NCI-H2196 treated with DMSO at 0.1 percent for 48 hours (cell line): ENCODE data around the gene WDR5.

Experiments
- DNase-seq: peaks from one replicate; lab custom pipeline; 2025; ENCODE audit not compliant: unreplicated experiment; lab: John Stamatoyannopoulos, UW

WDR5 gene

GRCh38 chr9:134131471-134132207 lies 4.2 kb upstream of the WDR5 start:
- DNase-seq, result no peak

GRCh38 chr9:134132208-134132870 lies 3.5 kb upstream of the WDR5 start:
- no peak for DNase-seq

- DNase-seq, result no peak
Measured at GRCh38 chr9:134134949-134135342, 936 bp upstream of the WDR5 start.

DNA sequence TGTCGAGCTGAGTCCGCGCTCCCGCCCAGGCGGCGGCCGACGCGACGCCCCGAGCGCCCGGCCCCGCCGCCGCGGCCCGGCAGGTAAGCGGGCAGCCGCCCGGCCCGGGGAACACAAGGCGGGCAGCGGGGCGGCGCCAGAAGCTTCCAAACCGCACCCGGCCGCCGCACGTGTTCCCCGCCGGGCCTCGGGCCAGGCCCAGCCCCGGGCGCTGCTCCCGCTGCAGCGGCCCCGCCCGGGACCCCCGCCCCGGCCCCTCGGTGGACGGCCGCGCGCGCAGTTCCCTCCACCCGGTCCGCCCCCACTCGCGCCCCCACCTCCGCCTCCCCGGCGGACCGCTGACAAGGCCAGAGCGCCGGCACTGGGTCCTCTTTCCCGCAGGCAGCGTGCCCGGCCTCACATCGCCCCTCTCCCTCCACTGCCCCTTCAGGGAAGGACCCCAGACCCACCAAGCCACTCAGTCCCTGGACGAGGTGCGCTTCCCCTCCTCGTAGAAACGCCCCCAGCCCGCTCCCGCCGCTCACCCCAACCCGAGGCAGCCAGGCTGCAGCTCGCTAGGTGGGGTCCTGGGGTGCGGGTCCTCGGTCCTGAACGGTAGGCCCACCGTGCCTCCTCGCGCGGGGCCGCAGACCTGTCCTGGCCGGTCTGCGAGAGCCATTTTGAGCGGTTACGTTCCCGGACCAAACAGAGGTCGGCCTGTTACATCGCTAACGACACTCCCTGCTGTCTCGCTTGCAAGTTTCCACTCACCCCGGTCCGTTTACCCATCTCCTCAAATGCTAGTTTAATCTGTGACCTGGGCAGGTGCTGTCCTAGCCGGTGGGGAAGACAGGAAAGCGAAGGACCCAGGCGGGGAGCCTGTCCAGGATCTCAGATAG lies 475 bp downstream of the WDR5 start:
- no peak for DNase-seq

- DNase-seq, result no peak
Measured at GRCh38 chr9:134136996-134137299, 1.1 kb downstream of the WDR5 start.

DNA sequence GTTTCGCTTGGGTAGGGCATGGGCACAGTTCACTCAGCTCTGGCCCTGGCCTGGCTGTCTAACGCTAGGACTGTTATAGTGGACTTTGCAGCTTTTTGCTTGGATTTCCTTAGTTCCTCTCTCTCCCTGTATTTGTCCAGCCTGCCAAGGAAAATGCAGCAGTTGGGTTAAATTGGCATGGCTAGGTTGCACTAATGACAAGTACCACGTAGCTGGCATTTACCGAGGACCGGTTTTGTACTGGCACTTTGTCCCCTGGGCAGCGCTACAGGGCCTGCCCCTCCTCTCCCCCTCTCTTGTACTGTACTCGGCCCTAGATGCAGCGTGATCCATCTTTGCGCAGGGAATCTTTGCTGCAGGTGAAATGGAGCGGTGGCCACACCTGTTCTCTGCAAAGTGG lies 2.4 kb downstream of the WDR5 start:
- no peak for DNase-seq

DNA sequence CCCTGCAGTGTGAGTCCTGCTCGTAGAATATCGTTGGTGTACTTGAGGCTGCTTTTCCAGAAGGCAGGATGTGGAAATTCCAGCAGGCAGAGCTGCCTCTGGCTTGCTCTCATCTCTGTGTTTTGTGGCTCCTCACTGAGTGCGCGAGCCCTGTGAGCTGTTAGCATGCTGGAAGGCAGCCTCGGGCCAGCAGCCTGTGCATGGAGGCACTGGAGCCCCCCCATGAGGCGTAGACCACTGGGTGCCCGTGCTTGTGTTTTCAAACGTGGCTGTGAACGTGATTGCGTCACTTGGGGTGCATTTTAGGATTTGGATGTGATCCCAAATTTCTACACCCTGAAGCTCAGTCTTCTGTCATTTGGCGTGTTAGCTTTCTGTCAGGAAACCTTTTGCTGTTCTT lies 3.2 kb downstream of the WDR5 start:
- no peak for DNase-seq

DNA sequence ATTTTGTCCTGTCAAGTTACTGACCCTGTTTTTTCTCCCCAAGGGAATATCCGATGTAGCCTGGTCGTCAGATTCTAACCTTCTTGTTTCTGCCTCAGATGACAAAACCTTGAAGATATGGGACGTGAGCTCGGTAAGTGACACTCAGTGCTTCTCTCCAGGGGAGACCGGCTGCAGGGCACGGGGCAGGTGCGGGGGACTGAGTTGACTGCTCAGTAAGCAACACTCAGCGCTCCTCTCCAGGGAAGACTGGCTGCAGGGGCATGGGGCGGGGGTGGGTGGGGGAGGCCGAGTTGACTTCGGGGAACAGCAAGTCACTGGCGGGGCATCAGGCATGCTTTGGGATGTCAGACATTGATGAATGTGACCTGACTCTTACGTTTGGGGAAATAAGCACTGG lies 6.0 kb downstream of the WDR5 start:
- DNase-seq, result no peak

DNA sequence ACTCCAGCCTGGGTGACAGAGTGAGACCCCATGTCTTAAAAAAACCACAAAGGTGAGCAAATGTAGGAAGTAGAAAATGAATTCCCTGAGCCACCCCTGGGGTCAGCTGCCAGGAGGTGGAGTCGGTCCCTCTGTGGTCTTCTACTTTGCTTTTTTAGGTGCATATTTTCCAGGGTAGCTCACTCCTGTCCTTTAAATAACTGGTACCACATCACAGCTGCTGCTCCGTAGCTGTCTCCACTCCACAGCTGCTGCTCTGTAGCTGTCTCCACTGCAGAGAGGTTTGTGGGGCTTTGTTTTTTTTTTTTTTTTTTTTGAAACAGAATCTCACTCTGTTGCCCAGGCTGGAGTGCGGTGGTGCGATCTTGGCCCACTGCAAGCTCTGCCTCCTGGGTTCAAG lies 8.9 kb downstream of the WDR5 start:
- DNase-seq, result no peak

- no peak for DNase-seq
Measured at GRCh38 chr9:134145262-134145661, 9.4 kb downstream of the WDR5 start.

DNA sequence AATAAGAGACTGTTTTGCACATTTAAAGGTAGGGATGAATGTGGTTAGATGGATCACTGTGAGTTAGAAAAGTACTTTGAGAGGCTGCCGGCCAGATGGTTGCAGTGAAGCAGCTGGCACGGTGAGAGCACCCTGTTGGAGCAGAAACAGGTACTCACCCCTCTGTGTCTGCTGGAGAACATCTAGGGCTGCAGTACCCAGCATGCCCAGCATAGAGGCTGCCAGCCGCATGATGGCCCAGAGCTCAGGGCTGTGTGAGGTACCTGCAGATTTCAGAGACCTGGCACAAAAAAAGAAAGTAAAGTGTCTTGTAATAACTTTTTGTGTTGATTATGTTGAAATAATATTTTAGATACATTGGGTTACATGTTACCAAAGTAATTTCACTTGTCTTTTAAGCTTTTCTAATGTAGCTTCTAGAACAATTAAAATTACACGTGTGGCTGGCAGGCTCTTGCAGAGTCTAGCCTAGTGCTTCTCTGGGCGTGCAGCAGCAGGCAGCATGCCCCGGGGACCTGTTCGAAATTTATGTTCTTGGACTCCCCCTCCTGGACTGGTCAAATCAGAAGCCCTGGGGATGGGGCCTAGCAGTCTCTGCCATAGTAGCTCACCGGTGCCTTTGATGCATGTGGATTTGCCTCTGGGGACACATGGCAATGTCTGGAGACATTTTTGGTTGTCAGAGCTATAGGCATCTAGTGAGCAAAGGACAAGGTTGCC lies 11.1 kb downstream of the WDR5 start:
- DNase-seq, result no peak

GRCh38 chr9:134149380-134149779 lies 13.5 kb downstream of the WDR5 start:
- DNase-seq, result no peak

- no peak for DNase-seq
Measured at GRCh38 chr9:134150557-134151214, 14.8 kb downstream of the WDR5 start.

- DNase-seq, result no peak
Measured at GRCh38 chr9:134152022-134152448, 16.2 kb downstream of the WDR5 start.

DNA sequence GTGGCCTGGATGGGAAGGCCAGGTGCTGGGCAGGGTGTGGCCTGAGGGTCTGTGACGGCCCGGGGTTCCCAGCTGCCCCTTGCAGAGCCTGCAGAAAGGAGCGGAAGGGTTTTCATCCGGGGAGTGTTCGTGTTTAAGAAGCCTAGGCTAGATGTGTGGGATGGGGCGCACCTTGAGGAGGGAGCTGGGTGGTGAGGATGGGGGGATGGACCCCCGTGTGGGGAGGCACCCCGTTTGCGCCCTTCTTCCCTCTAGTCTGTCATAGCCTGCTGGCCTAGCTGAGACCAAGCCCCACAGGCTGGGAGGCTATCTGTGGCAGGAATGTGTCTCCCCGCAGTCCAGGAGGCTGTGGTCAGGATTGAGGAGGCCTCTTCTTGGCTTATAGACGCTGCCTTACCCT lies 16.6 kb downstream of the WDR5 start:
- DNase-seq, result no peak

DNA sequence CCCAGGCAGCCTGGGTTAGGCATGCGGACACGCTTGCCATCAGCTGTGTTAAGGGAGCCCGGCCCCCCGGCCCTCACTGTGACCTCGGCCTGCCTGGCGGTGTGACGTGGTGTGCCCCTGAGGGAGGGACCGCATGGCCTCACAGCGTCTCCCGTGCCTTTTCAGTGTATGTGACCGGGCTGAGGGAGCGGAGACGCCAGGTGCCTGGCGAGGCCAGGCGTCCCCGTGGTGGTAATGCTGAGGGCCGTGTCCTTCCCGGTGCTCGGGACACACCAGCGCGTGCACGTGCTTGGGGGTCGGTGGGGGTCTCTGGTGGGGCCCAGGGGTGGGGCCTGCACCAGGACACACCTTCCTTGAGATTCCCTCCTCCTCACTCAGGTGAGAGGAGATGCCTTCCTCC lies 17.6 kb downstream of the WDR5 start:
- DNase-seq, result no peak

GRCh38 chr9:134154262-134154701 lies 18.4 kb downstream of the WDR5 start:
- DNase-seq, result no peak

GRCh38 chr9:134155812-134156377 lies 20.0 kb downstream of the WDR5 start:
- no peak for DNase-seq

DNA sequence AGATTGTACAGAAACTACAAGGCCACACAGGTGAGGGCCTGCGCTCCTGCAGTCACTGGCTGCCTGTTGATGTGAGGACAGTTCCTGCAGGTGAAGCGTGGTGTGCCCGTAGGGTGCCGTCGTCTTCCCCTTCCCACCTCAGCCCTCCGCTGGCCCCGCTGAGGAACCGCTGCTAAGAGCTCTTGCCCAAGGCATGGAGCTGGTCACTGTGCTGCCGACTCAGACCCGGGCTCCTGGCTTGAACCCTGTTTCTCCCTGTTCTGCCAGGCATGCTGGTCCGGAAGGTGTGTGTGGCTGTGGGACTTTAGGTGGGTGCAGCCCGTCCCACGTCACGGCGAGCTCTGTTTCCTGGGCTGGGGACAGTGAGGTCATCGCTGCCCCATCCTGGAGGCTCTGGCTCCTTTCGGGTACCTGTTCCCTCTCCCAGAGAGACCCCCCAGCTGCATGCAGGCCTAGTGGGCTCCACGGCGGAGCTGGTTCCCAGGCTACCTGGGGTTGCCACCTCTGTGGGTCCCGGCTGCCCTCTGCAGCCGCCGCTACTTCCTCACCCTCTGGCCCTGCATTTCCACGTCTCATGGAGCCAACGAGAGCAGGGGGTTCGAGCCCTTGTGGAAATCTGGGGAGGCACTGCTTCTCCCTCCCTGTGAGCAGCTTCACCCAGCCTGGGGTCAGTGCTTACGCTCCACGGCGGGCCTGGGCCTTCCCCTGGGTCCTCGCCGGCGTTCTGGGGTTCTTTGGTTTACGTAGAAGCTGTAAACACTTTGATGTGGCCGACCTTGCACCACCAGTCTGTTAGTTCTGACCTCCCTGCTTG lies 20.9 kb downstream of the WDR5 start:
- DNase-seq, result no peak
